Fibroblast of the conjunctiva (primary cell): Measurements from ENCODE around the gene RAB11A.
"Not testable (repeated sequence)": the region's sequence is repeated elsewhere in the genome, so short reads cannot be mapped to it uniquely, and the experiment has no call there.

Experiments used
- DNase-seq: peaks from one replicate; pipeline ENCODE4 v3.0.0-alpha.2; 2010; ENCODE audit warnings: low read depth

RAB11A gene

DNA sequence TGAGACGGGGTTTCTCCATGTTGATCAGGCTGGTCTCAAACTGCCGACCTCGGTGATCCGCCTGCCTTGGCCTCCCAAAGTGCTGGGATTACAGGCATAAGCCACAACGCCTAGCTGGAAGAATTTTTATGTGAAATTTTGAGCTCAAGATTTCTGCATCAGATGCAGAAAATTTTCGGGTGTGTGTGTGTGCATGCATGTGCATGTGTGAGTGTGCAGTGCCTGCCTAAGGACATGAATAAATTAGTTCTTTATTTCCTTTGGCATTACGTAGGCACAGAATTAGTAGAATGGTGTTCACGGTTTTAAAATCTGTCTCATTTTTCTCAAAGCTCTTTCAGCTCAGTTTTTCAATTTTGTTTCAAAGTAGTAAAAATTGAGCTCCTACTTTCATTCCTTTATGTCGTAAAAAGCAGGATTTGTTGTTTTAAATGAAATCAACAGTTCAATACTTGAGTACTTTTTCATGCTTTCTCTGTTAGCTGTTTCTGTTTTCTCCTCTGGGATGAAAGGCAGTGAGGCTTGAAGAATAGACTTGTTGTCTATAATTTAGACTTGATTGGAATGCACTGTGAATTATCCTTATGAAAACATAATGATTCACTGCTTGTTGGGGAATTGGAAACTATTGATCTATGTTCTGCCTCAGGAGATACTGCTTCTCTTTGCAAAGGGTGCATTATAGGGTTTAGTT, 23.3 kb upstream of the RAB11A start:
- no peak for DNase-seq

DNA sequence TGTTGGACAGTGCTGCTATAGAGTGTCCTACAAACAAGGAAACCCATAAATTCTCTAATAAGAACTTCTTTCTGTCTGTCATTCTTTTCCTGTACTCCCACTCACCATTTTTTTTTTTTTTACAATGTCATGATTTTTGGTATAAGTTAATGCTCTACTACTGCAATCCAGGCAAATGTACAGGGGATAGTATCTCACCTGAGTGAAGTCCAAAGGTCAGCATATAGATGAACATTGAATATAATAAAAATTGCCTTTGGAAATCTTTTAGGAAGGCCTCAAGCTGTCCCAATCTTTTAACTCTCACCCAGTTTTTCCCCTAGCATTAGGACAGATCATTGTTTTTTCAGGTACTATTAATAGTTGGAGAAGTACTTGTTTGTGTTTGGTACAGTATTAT, 21.3 kb upstream of the RAB11A start:
- no peak for DNase-seq

DNA sequence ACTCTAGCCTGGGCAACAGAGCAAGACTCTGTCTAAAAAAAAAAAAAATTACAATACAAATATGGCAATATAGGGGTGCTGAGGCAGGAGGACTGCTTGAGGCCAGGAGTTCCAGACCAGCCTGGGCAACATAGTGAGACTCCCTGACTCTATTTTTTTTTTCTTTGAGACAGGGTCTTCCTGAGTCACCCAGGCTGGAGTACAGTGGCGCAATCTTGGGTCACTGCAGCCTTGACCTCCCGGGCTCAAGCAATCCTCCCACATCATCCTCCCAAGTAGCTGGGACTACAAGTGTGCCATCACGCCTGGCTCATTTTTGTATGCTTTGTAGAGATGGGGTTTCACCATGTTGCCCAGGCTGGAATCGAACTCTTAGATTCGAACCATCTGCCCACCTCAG, 17.3 kb upstream of the RAB11A start:
- DNase-seq, result no peak

DNA sequence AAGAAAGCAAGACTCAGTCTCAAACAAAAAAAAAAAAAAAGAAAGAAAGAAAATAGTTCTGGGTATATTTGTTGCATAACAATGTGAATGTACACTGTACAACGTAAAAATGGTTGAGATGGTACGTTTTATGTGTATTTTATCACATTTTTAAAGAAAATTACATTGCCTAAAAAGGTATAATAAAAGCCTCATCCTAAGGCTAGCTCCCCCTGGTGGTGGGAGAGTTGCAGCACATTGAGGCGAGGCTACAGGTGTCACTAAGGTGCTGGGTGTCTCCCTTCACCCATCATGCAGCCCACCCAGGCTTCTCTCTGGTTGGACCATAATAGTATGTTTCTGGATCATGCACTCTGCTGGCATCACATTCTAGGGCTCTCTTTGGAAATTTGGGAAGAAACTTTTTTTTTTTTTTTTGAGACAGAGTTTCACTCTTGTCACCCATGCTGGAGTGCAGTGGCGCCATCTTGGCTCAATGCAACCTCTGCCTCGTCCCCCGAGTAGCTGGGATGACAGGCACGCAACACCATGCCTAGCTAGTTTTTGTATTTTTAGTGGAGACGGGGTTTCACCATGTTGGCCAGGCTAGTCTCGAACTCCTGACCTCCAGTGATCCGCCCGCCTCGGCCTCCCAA, 12.4 kb upstream of the RAB11A start:
- no peak for DNase-seq

DNA sequence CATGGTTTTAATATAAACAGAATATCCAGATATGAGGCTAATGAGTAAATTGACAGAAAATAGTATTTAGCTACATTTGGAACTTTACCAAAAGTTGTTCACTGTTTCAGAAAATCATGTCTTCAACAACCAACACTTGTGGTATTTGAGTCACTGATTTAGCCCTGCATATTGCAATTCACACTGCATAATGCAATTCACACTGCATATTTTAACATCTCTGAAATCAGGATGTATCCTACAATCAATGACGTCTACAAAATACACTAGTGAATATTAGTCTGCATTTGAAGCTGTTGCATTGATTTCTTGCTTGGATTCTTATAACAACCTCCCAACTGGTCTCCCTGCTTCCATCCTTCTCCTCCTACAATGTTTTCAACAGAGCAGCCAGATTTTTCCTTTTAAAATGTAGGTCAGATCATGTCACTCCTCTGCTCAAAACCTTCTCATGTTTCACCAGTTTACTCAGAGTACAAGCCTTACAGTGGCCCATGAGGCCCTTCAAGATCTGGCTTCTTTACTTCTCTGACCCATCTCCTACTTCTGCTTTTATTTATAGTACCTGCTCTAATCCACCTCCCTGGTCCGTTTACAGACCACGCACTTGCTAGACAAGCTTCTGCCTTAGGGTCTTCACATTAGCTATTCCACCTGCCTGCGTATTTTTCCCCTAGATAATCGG, 11.4 kb upstream of the RAB11A start:
- no peak for DNase-seq

DNA sequence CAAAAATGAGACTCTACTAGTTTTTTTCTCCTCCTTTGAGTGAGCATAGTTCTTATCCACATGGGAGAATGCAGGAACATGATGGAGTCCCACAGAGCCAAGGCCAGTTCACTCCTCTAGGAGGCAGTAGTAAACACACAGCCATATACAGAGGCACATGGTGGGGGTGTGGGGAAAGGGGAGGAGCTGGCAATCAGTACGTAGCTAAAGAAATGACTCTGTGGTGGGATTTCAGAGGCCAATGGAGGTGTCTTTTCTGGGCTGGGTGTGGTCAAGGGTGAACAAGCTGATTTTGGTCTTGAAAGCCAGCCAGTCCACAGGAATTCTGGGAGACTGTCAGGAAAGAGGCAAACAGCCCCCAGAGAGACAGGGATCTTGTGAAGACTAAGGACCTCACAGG, 6.6 kb upstream of the RAB11A start:
- peak; percentile 30 for DNase-seq

DNA sequence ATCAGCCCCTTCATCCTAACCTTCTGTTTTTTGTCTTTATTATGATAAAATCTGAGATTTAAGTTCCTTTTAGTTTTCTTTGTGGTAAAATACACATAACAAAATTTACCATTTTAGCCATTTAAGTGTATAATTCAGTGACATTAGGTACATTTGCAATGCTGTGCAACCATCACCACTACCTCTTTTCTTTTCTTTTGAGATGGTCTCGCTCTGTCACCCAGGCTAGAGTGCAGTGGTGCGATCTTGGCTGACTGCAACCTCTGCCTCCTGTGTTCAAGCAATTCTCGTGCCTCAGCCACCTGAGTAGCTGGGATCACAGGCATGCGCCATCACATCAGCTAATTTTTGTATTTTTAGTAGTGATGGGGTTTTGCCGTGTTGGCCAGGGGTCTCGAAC, 6.2 kb upstream of the RAB11A start:
- no peak for DNase-seq

DNA sequence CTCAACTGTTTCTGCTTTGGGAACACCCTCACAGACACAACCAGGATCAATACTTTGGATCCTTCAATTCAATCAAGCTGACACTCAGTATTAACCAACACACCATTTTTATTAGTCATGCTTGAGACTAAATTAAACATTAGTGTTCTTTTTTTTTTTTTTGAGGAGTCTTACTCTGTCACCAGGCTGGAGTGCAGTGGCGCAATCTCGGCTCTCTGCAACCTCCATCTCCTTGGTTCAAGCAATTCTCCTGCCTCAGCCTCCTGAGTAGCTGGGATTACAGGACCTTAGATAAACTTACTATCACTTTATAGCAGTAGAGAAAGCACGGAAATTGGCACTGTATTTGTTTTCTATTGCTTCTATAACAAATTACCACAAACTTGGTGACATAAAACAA, 2.0 kb upstream of the RAB11A start:
- no peak for DNase-seq

DNA sequence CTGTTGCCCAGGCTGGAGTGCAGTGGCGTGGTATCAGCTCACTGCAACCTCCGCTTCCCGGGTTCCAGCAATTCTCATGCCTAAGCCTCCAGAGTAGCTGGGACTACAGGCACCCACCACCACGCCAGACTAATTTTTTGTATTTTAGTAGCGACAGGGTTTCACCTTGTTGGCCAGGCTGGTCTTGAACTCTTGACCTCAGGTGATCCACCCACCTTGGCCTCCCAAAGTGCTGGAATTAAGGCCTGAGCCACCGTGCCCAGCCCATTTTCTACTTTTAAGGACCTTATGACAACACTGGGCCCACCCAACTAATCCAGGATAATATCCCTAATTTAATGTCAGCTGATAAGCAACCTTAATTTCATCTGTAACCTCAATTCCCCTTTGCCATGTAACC, 1.4 kb upstream of the RAB11A start:
- DNase-seq, result not testable (repeated sequence)

DNA sequence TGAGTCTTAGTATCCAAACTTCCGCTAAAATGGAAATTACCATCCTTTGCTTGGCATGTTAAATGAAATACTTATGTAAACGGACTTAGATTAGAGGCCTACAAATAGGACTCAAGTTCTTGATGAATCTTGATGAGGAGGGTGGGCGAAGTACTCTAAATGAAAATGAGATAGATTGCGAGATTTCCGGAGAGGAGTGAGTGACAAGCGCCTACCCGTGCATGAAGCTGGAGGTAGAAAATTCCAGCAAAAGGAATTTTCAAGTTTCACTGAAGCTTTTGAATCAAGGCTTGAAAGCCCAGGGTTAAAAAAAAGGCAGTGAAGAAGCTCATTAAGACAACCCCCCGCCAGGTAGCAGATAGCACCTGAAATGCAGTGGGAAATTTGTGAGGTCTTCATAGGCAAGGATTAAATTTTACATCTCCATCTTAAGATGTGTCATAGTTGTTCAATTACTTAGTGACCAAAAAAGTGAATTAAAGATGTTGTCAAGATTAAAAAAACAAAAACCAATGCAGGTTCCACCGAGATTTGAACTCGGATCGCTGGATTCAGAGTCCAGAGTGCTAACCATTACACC, 655 bp upstream of the RAB11A start:
- DNase-seq, result no peak

DNA sequence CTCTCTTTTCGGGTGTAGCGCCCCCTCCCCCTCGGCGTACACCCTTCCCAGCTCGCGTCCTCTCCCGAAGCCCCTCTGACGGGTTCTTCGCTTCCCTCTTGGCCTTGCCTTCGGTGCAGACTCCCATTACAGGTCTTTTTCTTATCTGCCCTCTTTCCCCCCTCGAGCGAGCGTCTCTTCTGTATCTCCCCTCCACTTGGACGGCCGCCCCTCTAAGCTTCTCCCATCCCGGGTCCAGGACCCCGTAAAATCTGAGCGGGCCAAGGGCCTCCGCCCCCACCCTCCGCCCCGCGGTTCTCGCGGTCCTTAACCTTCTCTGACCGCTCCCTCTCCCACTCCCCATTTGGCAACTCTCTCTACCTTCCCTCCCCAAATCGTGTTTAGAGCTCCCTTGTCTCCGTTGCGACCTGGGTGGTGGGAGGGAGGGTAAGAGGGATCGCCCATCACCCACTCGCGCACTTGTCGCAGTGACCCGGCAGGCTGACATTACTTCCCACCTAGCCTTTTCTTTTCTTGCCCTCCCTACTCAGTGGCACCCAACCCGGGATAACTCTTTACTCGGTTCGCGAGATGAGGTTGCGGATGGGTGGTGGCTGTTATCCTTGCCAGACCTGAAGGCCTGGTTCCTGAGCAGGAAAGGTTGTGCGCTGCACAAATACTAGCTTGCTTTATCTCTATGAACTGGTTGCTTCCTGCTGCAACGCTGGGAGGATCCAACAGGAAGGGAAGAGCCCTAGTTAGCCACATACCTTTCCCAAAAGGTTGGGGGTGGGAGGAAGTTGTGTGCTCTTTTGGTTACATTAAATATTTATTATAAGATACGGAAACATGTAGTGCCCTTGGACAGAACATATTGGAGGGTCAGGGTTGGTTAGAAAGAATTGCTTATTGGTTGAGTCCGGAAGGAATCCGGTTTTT, 922 bp downstream of the RAB11A start:
- DNase-seq, result no peak

DNA sequence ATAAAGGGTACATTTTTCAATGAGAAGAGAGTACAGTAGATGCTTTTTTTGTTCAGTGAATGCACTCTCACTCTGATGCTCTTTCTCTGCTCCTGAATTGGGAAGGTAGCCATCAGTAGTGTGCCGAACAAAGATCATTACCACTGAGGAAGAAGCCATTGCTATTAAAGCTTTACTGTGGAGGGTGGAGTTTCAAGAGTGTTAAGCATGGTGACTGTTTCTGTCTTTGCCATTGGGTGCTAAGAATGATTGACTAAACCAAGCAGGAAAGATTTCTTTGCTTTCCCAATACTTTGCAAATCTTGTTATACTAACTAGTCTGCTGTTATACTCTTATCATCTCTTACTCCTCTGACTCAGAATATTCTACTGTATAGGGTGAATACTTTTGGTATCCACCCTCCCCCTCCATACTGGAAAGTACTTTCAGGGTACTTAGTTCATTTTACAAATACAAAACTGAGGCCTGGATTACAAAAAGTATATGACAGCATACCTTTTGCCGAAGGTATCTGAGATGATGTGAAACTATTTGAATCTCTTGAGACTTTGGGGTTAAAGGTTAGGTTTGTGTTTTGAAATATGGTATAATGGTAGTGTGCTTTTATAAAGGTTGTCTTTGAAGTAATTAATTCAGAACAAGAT, 1.7 kb downstream of the RAB11A start:
- peak; percentile 30 for DNase-seq

DNA sequence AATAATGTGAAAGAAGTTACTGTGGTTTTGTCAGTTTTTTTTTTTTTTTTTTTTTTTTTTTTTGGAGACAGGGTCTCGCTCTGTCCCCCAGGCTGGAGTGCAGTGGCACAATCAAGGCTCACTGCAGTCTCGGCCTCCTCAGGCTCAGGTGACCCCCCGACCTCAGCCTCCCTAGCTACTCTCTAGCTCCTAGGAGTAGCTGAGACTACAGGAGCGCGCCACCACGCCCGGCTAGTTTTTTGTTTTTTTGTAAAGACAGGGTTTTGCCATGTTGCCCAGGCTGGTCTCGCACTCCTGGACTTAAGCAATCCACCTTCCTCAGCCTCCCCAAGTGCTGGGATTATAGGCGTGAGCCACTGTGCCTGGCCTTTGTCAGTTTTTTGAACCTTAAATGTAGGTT, 2.6 kb downstream of the RAB11A start:
- not testable (repeated sequence) for DNase-seq

DNA sequence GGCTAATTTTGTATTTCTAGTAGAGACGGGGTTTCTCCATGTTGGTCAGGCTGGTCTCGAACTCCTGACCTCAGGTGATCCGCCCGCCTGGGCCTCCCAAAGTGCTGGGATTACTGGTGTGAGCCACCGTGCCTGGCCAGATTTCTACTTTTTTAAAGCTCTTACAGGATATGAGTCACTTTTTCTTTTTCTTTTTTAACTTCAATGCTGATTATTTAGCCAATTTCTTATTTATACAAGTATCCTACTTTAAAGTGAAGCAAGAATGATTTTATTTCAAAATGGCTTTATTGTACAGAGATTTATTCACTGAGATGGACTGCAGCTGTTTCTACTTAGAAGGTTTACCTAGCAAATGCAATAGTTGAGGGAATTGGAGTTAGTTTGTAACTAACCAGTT, 3.3 kb downstream of the RAB11A start:
- DNase-seq, result not testable (repeated sequence)

DNA sequence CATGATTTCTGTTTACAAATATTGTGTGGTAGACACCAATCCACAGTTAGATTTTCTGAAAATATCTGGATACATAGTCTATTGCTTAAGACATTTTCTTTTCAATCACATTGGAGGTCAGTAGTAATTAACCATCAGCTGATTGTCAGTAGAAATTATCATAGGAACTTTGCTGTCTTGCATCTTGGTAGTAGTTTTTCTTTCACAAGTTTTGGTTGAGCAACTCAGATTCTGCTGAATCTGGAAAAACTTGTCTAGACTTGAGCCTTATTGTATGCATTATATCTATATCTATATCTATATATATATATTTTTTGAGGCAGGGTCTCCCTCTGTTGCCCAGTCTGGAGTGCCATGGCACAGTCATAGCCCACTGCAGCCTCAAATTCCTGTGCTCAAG, 4.0 kb downstream of the RAB11A start:
- DNase-seq, result no peak

DNA sequence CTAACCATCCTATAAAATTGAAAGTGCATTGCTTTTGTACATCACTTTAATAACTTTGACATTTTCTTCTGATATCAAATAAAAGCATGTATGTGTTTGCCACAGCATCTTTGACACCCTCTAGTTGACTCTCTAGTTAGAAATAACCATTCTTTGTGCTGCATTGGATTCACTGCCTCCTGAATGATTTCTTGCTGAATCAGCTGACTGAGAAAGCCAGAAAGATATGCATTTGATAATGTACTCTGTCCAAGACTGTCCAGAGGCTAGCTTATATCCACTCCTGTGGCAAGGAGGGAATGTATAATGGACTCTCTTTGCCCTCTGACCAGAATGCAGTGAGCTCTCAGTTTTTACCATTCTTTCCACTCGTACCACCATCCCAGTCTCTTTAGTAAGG, 6.2 kb downstream of the RAB11A start:
- no peak for DNase-seq

DNA sequence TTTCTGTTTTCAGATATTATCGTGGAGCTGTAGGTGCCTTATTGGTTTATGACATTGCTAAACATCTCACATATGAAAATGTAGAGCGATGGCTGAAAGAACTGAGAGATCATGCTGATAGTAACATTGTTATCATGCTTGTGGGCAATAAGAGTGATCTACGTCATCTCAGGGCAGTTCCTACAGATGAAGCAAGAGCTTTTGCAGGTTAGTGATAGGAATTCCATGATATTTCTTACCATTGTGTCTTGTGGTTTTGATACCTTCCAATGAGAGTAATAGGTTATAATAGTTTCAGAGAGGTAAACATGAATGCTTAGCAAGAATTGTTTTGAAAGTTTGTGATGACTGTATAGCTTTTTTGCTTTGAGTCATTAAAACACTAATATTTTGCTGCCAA, 8.5 kb downstream of the RAB11A start:
- no peak for DNase-seq

DNA sequence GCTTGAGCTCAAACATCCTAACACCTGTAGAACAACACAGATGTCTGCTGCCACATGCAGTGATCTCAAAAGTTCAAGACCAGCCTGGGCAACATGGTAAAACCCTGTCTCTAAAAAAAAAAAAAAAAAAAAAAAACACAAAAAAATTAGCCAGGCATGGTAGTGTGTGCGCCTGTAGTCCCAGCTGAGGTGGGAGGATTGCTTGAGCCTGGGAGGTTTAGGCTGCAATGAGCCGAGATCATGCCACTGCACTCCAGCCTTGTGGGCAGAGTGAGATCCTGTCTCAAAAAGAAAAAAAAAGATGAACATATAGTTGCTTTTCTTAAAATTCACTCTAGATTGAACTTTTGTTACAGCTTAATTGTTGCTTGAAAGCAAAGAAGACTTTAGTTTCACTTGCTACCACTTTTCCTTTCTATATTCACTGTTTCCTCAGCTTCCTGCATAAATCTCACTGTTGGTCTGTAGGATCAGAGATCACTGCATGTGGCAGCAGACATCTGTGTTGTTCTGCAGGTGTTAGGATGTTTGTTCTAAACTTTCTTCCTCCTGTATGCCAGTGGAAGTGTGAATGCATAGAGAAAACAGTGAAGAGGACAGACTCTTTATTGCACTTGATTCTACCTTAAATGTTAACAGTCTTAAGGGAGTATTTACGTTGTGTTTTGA, 12.6 kb downstream of the RAB11A start:
- no peak for DNase-seq

DNA sequence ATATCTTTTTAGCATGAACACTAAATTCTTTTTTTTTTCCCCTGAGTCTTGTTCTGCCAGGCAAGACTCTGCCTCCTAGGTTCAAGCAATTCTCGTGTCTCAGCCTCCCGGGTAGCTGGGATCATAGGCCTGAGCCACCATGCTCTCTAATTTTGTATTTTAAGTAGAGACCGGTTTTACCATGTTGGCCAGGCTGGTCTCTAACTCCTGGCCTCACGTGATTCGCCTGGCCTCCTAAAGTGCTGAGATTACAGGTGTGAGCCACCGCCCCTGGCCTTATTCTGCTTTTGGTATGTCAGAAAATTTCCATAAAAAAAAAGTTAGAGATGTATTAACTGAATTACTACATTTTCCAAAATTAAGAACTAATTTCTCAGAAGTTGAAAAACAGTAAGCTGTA, 14.3 kb downstream of the RAB11A start:
- no peak for DNase-seq

DNA sequence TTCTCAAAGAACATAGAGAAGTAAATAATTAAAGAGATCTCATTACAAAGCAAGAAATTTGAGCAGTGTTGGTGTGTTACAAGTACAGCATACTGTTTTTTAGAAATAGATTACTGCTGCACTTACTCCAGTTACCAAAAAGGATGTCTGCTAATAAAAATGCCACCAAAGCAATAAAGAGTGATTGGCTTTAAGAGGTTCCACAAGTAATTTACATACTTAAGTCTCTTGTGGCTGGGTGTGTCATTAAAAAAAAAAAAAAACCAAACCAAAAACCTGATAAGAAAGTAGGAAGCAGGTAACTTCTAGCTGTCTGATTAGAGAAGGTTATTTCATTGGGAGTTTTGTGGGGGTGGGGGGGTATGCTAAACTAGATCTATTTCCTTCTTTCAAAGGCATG, 15.2 kb downstream of the RAB11A start:
- DNase-seq, result no peak

DNA sequence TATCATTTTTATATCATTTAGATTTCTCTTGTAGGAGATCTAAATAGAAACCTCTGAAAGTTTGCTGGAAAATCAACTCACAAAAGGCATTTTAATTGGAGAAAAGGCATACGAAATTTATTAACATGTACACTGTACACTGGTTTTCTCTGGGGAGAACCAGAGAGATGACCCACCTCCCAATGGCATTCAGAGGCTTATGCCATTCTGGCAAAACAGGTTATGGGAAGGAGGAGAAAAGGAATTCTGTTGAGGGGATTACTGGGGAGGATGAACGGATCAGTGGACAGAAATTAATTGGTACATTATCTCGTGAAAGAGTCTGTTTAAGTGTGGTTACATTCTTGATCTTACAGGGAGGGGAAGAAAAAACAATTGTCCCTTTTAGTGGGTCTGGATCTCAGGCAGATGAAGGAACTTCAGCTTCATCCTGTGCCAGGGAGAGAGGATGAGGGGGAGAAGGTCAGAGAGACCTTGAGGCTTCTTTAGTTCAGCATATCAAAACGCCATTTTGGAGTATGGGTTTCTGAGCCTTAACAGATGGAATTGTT, 16.5 kb downstream of the RAB11A start:
- no peak for DNase-seq
